Liver (tissue), 3 donors: Measurements from ENCODE around the gene STK4.

ENCODE experiments used
- CTCF ChIP-seq: fragments of 150-350 bp; IDR thresholded peaks from 2 replicates; pipeline ENCODE4 v1.5.1; 2017; ENCODE audit warnings: improper control_type of control experiment, low read depth, low read length; ENCODE audit not compliant: missing input control
- EGR1 ChIP-seq, 2 donors: IDR thresholded peaks; 2 replicates each; pipeline ENCODE4 v1.6.1; 2016 to 2018; ENCODE audit warnings: antibody characterized with exemption in 2 of 2, low read depth in 2 of 2
- FOXA1 ChIP-seq: IDR thresholded peaks from 2 replicates; pipeline ENCODE4 v1.6.1; 2016; ENCODE audit warnings: antibody characterized with exemption
- GABPA ChIP-seq, 2 donors: IDR thresholded peaks in 1 of 2; conservative IDR thresholded peaks in 1 of 2; 2 replicates each; pipeline ENCODE4 v1.6.1; 2016; ENCODE audit warnings: antibody characterized with exemption in 2 of 2, mild to moderate bottlenecking in 1 of 2, moderate library complexity in 1 of 2
- JUND ChIP-seq, 2 donors: IDR thresholded peaks; 2 replicates each; pipeline ENCODE4 v1.6.1; 2016; ENCODE audit warnings: antibody characterized with exemption in 2 of 2
- RAD21 ChIP-seq, 2 donors: IDR thresholded peaks; 2 replicates each; pipeline ENCODE4 v1.6.1; 2016; ENCODE audit warnings: antibody characterized with exemption in 2 of 2, mild to moderate bottlenecking in 2 of 2
- YY1 ChIP-seq: IDR thresholded peaks from 2 replicates; pipeline ENCODE4 v1.6.1; 2016; ENCODE audit warnings: antibody characterized with exemption, mild to moderate bottlenecking
- TF ChIP-seq, protein P1 (sequence below): IDR thresholded peaks from 2 replicates; pipeline ENCODE4 v1.6.1; 2016; ENCODE audit warnings: antibody characterized with exemption
- TF ChIP-seq, protein P2 (sequence below): IDR thresholded peaks from 2 replicates; pipeline ENCODE4 v1.6.1; 2016; ENCODE audit warnings: antibody characterized with exemption
- donor health status: healthy.
- donor health status: healthy.

DNA sequence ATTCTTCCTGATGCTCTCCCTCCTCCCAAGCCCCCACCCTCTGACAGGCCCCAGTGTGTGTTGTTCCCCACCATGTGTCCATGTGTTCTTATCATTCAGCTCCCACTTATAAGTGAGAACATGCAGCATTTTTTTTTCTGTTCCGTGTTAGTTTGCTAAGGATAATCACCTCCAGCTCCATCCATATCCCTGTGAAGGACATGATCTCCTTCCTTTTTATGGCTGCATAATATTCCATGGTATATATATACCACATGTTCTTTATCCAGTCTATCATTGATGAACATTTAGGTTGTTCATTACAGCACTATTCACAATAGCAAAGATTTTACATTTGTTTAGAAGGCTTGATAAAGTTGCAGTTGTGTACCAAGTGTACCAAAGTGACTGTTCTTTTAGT lies 76.7 kb downstream of the STK4 start:
- TF ChIP-seq CTCF (no peak), EGR1 (IDR thresholded peaks at IDR 0.05; ENCODE audit: low read depth in 2 of 2) (no peak), RAD21 (IDR thresholded peaks at IDR 0.05) (no peak), JUND (IDR thresholded peaks at IDR 0.05) (no peak), GABPA (IDR thresholded peaks at IDR 0.05 in 1 of 2, conservative IDR thresholded peaks at IDR 0.05 in 1 of 2) (no peak), FOXA1 (no peak), YY1 (no peak)
- TF ChIP-seq, protein P1, sequence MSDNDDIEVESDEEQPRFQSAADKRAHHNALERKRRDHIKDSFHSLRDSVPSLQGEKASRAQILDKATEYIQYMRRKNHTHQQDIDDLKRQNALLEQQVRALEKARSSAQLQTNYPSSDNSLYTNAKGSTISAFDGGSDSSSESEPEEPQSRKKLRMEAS = no peak
- TF ChIP-seq, protein P2, sequence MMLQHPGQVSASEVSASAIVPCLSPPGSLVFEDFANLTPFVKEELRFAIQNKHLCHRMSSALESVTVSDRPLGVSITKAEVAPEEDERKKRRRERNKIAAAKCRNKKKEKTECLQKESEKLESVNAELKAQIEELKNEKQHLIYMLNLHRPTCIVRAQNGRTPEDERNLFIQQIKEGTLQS = no peak
